Fibroblast of skin of left quadriceps (primary cell): ENCODE measurements around the gene CCL25.
A peak's percentile ranks its signal among the peaks of the same experiment; 100 is the strongest.
"Not testable (repeated sequence)": the region's sequence is repeated elsewhere in the genome, so short reads cannot be mapped to it uniquely, and the experiment has no call there.

Source experiments
- DNase-seq, 2 experiments: peaks; one replicate each; pipeline ENCODE4 v3.0.0-alpha.2; 2013; ENCODE audit warnings: low read depth in 2 of 2

The CCL25 gene

GRCh38 chr19:8052464-8052859, at the start of gene CCL25:
TSS of gene CCL25 (plus strand) at chr19:8052760. CDS start at chr19:8053050, 290 bp downstream.
- DNase-seq: no peak

GRCh38 chr19:8004001-8004400, 48.6 kb upstream of the CCL25 start:
- DNase-seq: no peak

DNA sequence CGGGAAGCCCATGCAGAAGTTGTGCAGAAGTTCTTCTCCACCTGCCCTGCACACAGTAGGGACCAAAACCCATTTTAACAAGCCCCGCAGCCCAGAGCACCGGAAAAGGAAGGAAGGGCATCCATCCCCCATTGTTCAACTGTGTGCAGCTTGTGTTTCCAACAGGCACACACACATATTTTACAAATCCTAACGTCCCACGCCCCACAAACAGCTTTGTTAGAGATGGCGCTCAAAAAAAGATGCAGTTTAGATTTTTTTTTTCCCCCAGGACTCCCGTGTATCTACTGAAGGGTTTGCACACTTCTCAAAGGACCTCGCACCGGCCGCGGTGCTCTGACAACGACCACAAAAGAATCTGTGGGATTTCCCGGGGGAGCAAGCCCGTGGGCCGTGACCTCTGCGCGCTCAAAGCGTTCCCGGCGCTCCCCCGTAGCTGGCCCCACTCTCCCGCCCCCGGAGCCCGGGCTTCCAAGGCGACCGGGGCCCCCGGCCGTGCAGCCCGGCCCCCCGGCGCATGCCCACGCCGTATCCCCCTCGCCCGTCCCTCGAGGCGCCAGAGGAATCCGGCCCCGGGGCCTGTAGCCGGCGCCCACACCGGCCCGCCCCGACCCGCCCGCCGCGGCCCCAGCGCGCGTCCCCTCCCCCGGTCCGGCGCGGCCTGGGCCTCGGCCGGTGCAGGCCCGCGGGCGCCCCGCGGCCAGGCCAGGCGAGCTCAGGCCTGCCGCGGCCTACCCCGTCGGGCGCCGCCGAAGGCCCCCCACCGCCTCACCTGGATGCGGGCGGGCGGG, 47.6 kb upstream of the CCL25 start:
- no peak for DNase-seq

GRCh38 chr19:8005534-8006256, 46.9 kb upstream of the CCL25 start, which contains the start of gene ELAVL1:
TSS of gene ELAVL1 (minus strand) at chr19:8005641. CDS start at chr19:7991815, 13,826 bp downstream.
- DNase-seq: peak; percentile 73

GRCh38 chr19:8017808-8018207, 34.8 kb upstream of the CCL25 start:
- no peak for DNase-seq

- DNase-seq: no peak
These were observed 31.9 kb upstream of the CCL25 start for GRCh38 chr19:8020681-8021080.

DNA sequence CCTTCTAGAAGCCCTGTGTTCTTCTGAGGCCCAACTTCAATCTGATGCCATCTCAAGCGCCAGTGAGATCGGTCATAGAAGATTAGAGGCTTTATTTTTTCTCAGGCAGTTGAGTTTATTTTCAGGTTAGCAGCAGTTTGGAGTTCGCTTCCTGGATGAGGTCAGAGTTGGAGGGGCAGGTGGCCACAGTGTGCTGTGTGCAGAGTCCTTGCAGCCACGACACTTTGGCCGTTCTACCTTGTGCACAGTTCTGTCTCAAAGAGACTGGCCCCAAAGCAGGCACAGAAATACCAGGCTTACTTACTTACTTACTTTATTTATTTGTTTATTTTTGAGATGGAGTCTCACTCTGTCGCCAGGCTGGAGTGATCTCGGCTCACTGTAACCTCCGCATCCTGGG, 31.2 kb upstream of the CCL25 start:
- no peak for DNase-seq

DNA sequence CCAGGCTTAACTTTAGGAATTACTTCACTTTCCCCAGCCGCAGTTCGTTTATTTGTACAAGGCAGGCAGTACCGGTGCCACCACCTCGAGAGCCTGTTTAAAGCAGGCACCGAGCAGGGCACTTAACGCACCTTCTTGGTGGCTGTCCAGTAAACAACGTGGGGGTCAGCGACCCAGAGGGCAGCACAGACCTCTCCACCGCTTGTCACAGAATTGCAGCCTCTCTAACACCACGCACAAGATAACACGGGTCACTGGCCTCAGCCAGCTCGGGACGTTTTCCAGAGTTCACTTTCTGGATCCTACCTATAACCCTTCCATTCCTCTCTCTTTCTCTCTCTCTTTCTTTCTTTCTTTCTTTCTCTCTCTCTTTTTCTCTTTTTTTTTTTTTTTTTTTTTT, 30.3 kb upstream of the CCL25 start:
- no peak for DNase-seq

GRCh38 chr19:8023371-8023770, 29.2 kb upstream of the CCL25 start:
- DNase-seq: no peak

DNA sequence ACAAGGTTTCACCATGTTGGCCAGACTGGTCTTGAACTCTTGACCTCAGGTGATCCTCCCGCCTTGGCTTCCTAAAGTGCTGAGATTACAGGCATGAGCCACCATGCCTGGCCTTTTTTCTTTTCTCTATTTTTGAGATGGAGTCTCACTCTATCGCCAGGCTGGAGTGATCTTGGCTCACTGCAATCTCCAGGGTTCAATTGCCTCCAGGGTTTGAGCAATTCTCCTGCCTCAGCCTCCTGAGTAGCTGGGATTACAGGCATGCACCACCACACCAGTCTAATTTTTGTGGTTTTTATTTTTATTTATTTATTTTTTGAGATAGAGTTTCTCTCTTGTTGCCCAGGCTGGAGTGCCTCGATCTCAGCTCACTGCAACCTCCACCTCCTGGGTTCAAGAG, 28.3 kb upstream of the CCL25 start:
- DNase-seq: not testable (repeated sequence)

DNA sequence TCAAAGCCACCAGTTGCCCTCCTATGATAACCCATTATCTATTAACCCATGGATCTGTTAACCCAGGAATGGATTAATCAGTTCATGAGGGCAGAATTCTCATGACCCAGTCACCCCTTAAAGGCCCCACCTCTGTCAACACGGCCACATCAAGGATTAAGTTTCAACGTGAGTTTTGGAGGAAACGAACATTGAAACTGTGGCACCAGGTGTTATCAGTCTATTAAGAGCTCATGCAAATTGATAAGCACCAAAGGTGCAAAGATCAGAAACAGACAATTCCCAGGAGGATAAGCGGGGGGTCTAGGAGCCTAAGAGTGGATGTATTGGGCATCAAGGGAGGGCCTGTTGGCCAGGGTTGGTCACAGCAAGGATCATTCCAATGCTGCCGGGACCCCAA, 27.2 kb upstream of the CCL25 start:
- DNase-seq: no peak

GRCh38 chr19:8028951-8029491, 23.5 kb upstream of the CCL25 start:
- no peak for DNase-seq

- no peak for DNase-seq
These were observed 21.6 kb upstream of the CCL25 start for GRCh38 chr19:8030960-8031359.

- not testable (repeated sequence) for DNase-seq
These were observed 19.0 kb upstream of the CCL25 start for GRCh38 chr19:8033287-8034177.

GRCh38 chr19:8034178-8034525, 18.4 kb upstream of the CCL25 start:
- DNase-seq: no peak

- DNase-seq: no peak
These were observed 16.0 kb upstream of the CCL25 start for GRCh38 chr19:8036434-8037099.

DNA sequence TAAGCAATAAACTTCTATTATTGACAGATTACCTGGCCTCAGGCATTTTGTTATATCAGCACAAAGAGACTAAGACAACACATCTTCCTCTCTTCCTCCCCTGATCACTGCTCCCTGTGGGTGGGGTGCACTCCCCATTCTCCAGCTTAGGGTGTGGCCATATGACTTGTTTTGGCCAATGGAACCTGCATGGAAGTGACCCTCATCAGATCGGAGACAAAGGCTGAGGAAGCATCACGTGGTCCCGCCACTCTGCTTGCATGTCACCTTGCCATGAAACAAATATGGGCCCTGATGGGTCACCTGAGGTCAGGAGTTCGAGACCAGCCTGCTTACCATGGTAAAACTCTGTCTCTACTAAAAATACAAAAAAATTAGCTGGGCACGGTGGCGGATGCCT, 13.7 kb upstream of the CCL25 start:
- no peak for DNase-seq

DNA sequence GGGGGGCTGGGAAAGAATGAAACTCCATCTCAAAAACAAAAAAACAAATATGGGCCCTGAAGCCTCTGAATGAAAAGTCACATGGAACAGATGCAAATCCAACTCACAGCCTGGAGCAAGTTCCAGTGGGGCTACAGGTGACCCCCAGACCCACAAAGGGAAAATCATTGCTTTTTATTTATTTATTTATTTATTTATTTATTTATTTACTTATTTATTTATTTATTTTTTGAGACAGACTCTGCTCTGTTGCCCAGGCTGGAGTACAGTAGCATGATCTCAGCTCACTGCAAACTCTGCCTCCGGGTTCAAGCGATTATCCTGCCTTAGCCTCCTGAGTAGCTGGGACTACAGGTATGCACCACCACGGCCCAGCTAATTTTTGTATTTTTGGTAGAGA, 13.3 kb upstream of the CCL25 start:
- DNase-seq: no peak

GRCh38 chr19:8041531-8041931, 11.0 kb upstream of the CCL25 start:
- no peak for DNase-seq

DNA sequence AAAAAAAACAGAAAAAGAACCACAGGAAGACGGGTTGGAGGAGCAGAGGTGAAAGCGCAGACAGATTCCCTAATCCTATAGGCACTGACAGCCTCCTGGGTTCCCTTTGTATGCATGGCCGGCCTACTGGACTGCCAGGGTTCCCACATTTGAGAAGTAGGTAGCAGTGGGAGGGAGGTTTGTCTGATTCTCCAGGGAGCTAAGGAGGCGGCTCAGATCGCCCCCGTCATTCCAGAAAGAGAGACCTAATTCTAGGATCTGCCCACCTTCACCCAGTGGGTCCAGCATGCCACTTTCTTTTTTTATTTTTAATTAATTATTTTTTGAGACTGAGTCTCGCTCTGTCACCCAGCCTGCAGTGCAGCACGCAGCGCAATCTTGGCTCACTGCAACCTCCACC, 9.7 kb upstream of the CCL25 start:
- no peak for DNase-seq

DNA sequence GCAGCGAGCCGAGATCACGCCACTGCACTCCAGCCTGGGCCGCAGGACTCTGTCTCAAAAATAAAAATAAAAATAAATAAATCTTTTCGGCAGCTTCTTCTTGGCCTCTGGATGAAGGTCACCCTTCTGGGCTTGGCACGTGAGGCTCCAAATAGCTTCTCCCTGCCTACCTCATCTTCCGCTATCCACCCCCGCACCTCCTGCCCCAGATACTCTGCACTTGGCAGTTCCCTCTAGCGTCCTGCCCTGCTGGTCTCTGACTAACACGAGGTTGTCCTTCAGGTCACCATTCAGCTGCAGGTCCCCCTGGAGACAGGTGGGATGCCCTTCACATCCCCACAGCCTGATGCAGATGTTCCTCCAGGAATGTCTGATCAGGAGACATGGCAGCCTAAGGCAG, 8.5 kb upstream of the CCL25 start:
- no peak for DNase-seq
